WTC11 (cell line): Measurements from ENCODE around the gene RSKR. TPM values are rescaled to one million over a fixed set of nuclear protein-coding genes. Genes with fewer than 3 reads are reported as not detected.

Experiments
- ATAC-seq: fragments of 200-7000 bp; cut with Tn5 transposase; 2 replicates; pipeline ENCODE4 v1.10.0; 2021; ENCODE audit warnings: mild to moderate bottlenecking, moderate library complexity
- CTCF ChIA-PET: fragments of 300-600 bp; sonication (Branson Sonifier 250); formaldehyde crosslinking; loops from one replicate; lab custom pipeline; 2021; ENCODE audit warnings: antibody characterized with exemption; lab: Charles Lee
- POLR2A ChIA-PET: fragments of 350-600 bp; sonication (Branson Sonifier 250); formaldehyde crosslinking; loops from one replicate; lab custom pipeline; 2021; ENCODE audit warnings: antibody characterized with exemption; lab: Charles Lee
- DNase-seq: peaks from one replicate; pipeline ENCODE4 v3.0.0; 2021; ENCODE audit warnings: low spot score
- H3K27ac Mint-ChIP-seq: 2 replicates; pipeline ENCODE4 v1.8.0; 2021; ENCODE audit warnings: mixed read lengths
- H3K27me3 Mint-ChIP-seq: 2 replicates; pipeline ENCODE4 v1.8.0; 2021; ENCODE audit warnings: low read depth, mild to moderate bottlenecking, moderate library complexity, mixed read lengths
- H3K36me3 Mint-ChIP-seq: 2 replicates; pipeline ENCODE4 v1.8.0; 2021; ENCODE audit warnings: mixed read lengths
- H3K4me1 Mint-ChIP-seq: 2 replicates; pipeline ENCODE4 v1.8.0; 2022; ENCODE audit warnings: mixed read lengths
- H3K4me3 Mint-ChIP-seq: 2 replicates; pipeline ENCODE4 v1.8.0; 2021; ENCODE audit warnings: mild to moderate bottlenecking, moderate library complexity, mixed read lengths
- H3K9me3 Mint-ChIP-seq: 2 replicates; pipeline ENCODE4 v1.8.0; 2021; ENCODE audit warnings: mixed read lengths
- CREB1 ChIP-seq: sonication (generic); formaldehyde crosslinking; IDR thresholded peaks from 2 replicates; pipeline ENCODE4 v1.8.0; 2023; ENCODE audit warnings: mild to moderate bottlenecking, missing genetic modification reagents
- FOXK1 ChIP-seq: sonication (generic); formaldehyde crosslinking; IDR thresholded peaks from 2 replicates; pipeline ENCODE4 v1.8.0; 2022; ENCODE audit warnings: mild to moderate bottlenecking, moderate library complexity, missing genetic modification reagents
- GABPB1 ChIP-seq: sonication (generic); formaldehyde crosslinking; IDR thresholded peaks from 2 replicates; pipeline ENCODE4 v1.8.1; 2023; ENCODE audit warnings: mild to moderate bottlenecking, missing genetic modification reagents
- GRHL2 ChIP-seq: fragments of 250-450 bp; sonication (Bioruptor Pico); IDR thresholded peaks from 2 replicates; pipeline ENCODE4 v1.8.0; 2022; ENCODE audit warnings: mild to moderate bottlenecking, moderate library complexity; ENCODE audit not compliant: insufficient replicate concordance, severe bottlenecking
- IRF2 ChIP-seq: sonication (generic); formaldehyde crosslinking; IDR thresholded peaks from 2 replicates; pipeline ENCODE4 v1.8.0; 2022; ENCODE audit warnings: low read depth, missing genetic modification reagents, borderline replicate concordance
- NFATC4 ChIP-seq: fragments of 250-450 bp; sonication (Bioruptor Pico); IDR thresholded peaks from 2 replicates; pipeline ENCODE4 v1.9.0; 2021; ENCODE audit warnings: mild to moderate bottlenecking
- NR1H2 ChIP-seq: sonication (generic); formaldehyde crosslinking; IDR thresholded peaks from 2 replicates; pipeline ENCODE4 v1.9.0; 2021; ENCODE audit warnings: mild to moderate bottlenecking, moderate library complexity, missing genetic modification reagents
- RELA ChIP-seq: sonication (generic); formaldehyde crosslinking; IDR thresholded peaks from 2 replicates; pipeline ENCODE4 v1.8.1; 2022; ENCODE audit warnings: missing genetic modification reagents, mild to moderate bottlenecking, borderline replicate concordance
- RORB ChIP-seq: fragments of 250-450 bp; sonication (Bioruptor Pico); IDR thresholded peaks from 2 replicates; pipeline ENCODE4 v1.9.0; 2021; ENCODE audit warnings: mild to moderate bottlenecking
- SOX15 ChIP-seq: fragments of 250-450 bp; sonication (Bioruptor Pico); IDR thresholded peaks from 2 replicates; pipeline ENCODE4 v1.9.0; 2021; ENCODE audit warnings: mild to moderate bottlenecking
- SP1 ChIP-seq: sonication (generic); formaldehyde crosslinking; conservative IDR thresholded peaks from 2 replicates; pipeline ENCODE4 v1.8.1; 2022; ENCODE audit warnings: missing genetic modification reagents
- TEAD1 ChIP-seq: sonication (generic); formaldehyde crosslinking; IDR thresholded peaks from 2 replicates; pipeline ENCODE4 v1.8.0; 2022; ENCODE audit warnings: mild to moderate bottlenecking, missing genetic modification reagents
- TP53 ChIP-seq: sonication (generic); formaldehyde crosslinking; IDR thresholded peaks from 2 replicates; pipeline ENCODE4 v1.8.1; 2023; ENCODE audit warnings: mild to moderate bottlenecking, missing genetic modification reagents
- ZNF121 ChIP-seq: sonication (generic); formaldehyde crosslinking; IDR thresholded peaks from 2 replicates; pipeline ENCODE4 v1.8.0; 2023; ENCODE audit warnings: missing genetic modification reagents
- ZNF138 ChIP-seq: sonication (generic); formaldehyde crosslinking; conservative IDR thresholded peaks from 2 replicates; pipeline ENCODE4 v1.8.1; 2022; ENCODE audit warnings: mild to moderate bottlenecking, moderate library complexity, missing genetic modification reagents
- ZNF263 ChIP-seq: sonication (generic); formaldehyde crosslinking; IDR thresholded peaks from 2 replicates; pipeline ENCODE4 v1.8.1; 2022; ENCODE audit warnings: low read depth, mild to moderate bottlenecking, moderate library complexity, missing genetic modification reagents
- ZNF317 ChIP-seq: sonication (generic); formaldehyde crosslinking; IDR thresholded peaks from 2 replicates; pipeline ENCODE4 v1.8.1; 2023; ENCODE audit warnings: low read depth, mild to moderate bottlenecking, moderate library complexity, missing genetic modification reagents, borderline replicate concordance
- ZNF671 ChIP-seq: fragments of 250-450 bp; sonication (Bioruptor Pico); IDR thresholded peaks from 2 replicates; pipeline ENCODE4 v1.8.0; 2021; ENCODE audit warnings: mild to moderate bottlenecking
- total RNA-seq: library from RNA; stranded (reverse); gene quantifications from 3 replicates; pipeline ENCODE4 v1.2.3, GENCODE V29; 2021
- TF ChIP-seq, protein P1 (sequence below): sonication (generic); formaldehyde crosslinking; conservative IDR thresholded peaks from 2 replicates; pipeline ENCODE4 v1.8.1; 2023; ENCODE audit warnings: mild to moderate bottlenecking, low read depth, missing genetic modification reagents, moderate library complexity
- TF ChIP-seq, protein P2 (sequence below): sonication (generic); formaldehyde crosslinking; IDR thresholded peaks from 2 replicates; pipeline ENCODE4 v1.8.1; 2023; ENCODE audit warnings: mild to moderate bottlenecking, moderate library complexity, missing genetic modification reagents
- TF ChIP-seq, protein P3 (sequence below): sonication (generic); formaldehyde crosslinking; IDR thresholded peaks from 2 replicates; pipeline ENCODE4 v1.8.0; 2022; ENCODE audit warnings: missing genetic modification reagents
- TF ChIP-seq, protein P4 (sequence below): sonication (generic); formaldehyde crosslinking; IDR thresholded peaks from 2 replicates; pipeline ENCODE4 v1.8.1; 2022; ENCODE audit warnings: mild to moderate bottlenecking, moderate library complexity, missing genetic modification reagents
- TF ChIP-seq, protein P5 (sequence below): fragments of 250-450 bp; sonication (Bioruptor Pico); IDR thresholded peaks from 2 replicates; pipeline ENCODE4 v1.9.0; 2021; ENCODE audit warnings: moderate library complexity, mild to moderate bottlenecking, inconsistent platforms, borderline replicate concordance
- TF ChIP-seq, protein P6 (sequence below): sonication (generic); formaldehyde crosslinking; IDR thresholded peaks from 2 replicates; pipeline ENCODE4 v1.8.0; 2022; ENCODE audit warnings: mild to moderate bottlenecking, missing genetic modification reagents

Gene RSKR
- total RNA-seq, 1 experiment from 2014 or later, result 28.0 TPM

DNA sequence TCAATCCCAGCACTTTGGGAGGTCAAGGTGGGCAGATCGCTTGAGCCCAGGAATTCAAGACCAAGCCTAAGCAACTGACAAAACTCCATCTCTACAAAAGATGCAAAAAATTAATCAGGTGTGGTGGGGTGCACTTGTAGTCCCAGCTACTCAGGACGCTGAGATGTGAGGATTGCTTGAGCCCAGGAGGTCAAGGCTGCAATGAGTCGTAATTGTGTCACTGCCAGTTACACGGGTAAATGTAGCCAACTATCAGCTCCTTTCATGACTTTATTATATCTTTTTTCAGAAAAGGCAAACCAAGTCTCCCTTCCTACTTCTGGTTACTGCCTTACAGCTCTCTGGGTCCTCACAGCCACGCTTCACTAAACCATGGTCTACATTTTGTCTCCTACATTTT lies 43.8 kb upstream of the RSKR start:
- no peak overlapping the region for H3K4me3 Mint-ChIP-seq

DNA sequence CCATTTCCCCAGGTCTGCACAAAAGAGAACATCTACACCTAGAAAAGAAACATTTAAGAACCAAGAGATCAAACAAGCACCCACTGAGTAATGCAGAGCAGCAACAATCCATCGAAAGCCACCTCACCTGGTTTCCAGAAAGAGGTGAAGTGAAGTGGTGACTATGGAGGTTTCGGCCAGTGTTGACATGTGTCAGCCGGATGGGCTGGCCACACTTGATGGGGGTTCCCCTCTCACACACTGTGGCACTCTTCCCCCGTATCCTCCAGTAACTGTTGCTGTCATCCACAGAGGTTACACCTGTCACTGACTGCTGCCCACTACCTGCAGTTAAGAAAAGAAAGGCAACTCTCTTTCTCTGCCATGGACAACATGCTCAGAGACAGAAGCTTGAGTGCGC lies 41.2 kb upstream of the RSKR start:
- ChIA-PET POLR2A (no interaction called here), CTCF (interaction anchor here (1.2 kb wide), 1 partner anchor 95 kb away, joined by 3 read pairs; no protein-coding TSS in a partner anchor)
- 0 out of 2 replicates have a peak, but pooled peaks cover 3% of the 10 kb centered on the region for H3K27me3 Mint-ChIP-seq

More for the DNA sequence above, 43.8 kb upstream of the RSKR start:
- DNase-seq, result no peak
- ChIA-PET CTCF (no interaction called here), POLR2A (no interaction called here)
- TF ChIP-seq, protein P1, sequence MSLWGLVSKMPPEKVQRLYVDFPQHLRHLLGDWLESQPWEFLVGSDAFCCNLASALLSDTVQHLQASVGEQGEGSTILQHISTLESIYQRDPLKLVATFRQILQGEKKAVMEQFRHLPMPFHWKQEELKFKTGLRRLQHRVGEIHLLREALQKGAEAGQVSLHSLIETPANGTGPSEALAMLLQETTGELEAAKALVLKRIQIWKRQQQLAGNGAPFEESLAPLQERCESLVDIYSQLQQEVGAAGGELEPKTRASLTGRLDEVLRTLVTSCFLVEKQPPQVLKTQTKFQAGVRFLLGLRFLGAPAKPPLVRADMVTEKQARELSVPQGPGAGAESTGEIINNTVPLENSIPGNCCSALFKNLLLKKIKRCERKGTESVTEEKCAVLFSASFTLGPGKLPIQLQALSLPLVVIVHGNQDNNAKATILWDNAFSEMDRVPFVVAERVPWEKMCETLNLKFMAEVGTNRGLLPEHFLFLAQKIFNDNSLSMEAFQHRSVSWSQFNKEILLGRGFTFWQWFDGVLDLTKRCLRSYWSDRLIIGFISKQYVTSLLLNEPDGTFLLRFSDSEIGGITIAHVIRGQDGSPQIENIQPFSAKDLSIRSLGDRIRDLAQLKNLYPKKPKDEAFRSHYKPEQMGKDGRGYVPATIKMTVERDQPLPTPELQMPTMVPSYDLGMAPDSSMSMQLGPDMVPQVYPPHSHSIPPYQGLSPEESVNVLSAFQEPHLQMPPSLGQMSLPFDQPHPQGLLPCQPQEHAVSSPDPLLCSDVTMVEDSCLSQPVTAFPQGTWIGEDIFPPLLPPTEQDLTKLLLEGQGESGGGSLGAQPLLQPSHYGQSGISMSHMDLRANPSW (CRISPR knock-in tag), result no peak
- TF ChIP-seq GABPB1 (CRISPR knock-in tag) (no peak), ZNF138 (CRISPR knock-in tag) (no peak)
- Mint-ChIP-seq H3K27ac (no peak overlapping the region), H3K27me3 (0 out of 2 replicates have a peak, but pooled peaks cover 3% of the 10 kb centered on the region), H3K36me3 (peaks cover 35% of the 10 kb centered on the region), H3K9me3 (peaks cover 21% of the 10 kb centered on the region), H3K4me1 (peaks cover 8% of the 10 kb centered on the region)
- ATAC-seq, result no peak

DNA sequence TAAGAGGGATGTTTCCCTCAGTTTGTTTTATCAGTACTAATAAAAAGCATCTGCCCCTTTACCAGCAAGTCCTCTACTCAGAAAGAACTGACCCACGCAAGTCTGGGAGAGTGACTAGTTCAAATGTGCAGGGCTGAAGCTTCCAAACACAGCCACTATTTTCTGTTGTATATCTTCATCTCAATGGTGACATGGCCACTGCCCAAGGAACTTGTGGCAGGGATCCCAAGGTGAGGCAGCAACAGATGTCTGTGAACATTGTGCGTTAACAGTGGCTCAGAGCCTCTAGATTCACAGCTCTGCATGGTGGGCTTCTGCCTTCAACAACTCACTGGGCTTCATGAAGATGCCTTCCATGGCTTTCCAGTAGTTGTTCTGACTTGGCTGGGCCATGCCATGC lies 34.7 kb upstream of the RSKR start:
- ATAC-seq, result no peak
- TF ChIP-seq, protein P2, sequence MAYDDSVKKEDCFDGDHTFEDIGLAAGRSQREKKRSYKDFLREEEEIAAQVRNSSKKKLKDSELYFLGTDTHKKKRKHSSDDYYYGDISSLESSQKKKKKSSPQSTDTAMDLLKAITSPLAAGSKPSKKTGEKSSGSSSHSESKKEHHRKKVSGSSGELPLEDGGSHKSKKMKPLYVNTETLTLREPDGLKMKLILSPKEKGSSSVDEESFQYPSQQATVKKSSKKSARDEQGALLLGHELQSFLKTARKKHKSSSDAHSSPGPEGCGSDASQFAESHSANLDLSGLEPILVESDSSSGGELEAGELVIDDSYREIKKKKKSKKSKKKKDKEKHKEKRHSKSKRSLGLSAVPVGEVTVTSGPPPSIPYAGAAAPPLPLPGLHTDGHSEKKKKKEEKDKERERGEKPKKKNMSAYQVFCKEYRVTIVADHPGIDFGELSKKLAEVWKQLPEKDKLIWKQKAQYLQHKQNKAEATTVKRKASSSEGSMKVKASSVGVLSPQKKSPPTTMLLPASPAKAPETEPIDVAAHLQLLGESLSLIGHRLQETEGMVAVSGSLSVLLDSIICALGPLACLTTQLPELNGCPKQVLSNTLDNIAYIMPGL (CRISPR knock-in tag), result no peak
- no peak for TF ChIP-seq FOXK1 (CRISPR knock-in tag)
- TF ChIP-seq ZNF671, result no peak
- TF ChIP-seq TEAD1 (CRISPR knock-in tag), result no peak
- TF ChIP-seq, protein P3, sequence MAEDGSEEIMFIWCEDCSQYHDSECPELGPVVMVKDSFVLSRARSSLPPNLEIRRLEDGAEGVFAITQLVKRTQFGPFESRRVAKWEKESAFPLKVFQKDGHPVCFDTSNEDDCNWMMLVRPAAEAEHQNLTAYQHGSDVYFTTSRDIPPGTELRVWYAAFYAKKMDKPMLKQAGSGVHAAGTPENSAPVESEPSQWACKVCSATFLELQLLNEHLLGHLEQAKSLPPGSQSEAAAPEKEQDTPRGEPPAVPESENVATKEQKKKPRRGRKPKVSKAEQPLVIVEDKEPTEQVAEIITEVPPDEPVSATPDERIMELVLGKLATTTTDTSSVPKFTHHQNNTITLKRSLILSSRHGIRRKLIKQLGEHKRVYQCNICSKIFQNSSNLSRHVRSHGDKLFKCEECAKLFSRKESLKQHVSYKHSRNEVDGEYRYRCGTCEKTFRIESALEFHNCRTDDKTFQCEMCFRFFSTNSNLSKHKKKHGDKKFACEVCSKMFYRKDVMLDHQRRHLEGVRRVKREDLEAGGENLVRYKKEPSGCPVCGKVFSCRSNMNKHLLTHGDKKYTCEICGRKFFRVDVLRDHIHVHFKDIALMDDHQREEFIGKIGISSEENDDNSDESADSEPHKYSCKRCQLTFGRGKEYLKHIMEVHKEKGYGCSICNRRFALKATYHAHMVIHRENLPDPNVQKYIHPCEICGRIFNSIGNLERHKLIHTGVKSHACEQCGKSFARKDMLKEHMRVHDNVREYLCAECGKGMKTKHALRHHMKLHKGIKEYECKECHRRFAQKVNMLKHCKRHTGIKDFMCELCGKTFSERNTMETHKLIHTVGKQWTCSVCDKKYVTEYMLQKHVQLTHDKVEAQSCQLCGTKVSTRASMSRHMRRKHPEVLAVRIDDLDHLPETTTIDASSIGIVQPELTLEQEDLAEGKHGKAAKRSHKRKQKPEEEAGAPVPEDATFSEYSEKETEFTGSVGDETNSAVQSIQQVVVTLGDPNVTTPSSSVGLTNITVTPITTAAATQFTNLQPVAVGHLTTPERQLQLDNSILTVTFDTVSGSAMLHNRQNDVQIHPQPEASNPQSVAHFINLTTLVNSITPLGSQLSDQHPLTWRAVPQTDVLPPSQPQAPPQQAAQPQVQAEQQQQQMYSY (CRISPR knock-in tag), result no peak
- TF ChIP-seq IRF2, result no peak
- TF ChIP-seq, all 79 proteins: peak for 0
- no peaks in the 10 kb centered on the region for H3K9me3 Mint-ChIP-seq
- CTCF ChIA-PET, result no interaction called here
- no peak for DNase-seq
- peaks cover 19% of the 10 kb centered on the region for H3K4me1 Mint-ChIP-seq
- POLR2A ChIA-PET, result no interaction called here
- H3K36me3 Mint-ChIP-seq, result peaks cover 18% of the 10 kb centered on the region
- H3K27me3 Mint-ChIP-seq, result no peaks in the 10 kb centered on the region
- H3K4me3 Mint-ChIP-seq, result no peak overlapping the region
- H3K27ac Mint-ChIP-seq, result no peak overlapping the region

More for the DNA sequence above, 41.2 kb upstream of the RSKR start:
- no peak for DNase-seq
- H3K36me3 Mint-ChIP-seq, result peaks cover 30% of the 10 kb centered on the region
- TF ChIP-seq NR1H2 (no peak), CREB1 (CRISPR knock-in tag) (no peak), RORB (CRISPR knock-in tag) (no peak), RELA (CRISPR knock-in tag) (no peak), ZNF121 (no peak), TP53 (no peak), ZNF263 (CRISPR knock-in tag) (no peak), GRHL2 (CRISPR knock-in tag) (no peak), SOX15 (CRISPR knock-in tag) (no peak), ZNF317 (CRISPR knock-in tag) (no peak), SP1 (CRISPR knock-in tag) (no peak), NFATC4 (no peak)
- TF ChIP-seq, protein P4, sequence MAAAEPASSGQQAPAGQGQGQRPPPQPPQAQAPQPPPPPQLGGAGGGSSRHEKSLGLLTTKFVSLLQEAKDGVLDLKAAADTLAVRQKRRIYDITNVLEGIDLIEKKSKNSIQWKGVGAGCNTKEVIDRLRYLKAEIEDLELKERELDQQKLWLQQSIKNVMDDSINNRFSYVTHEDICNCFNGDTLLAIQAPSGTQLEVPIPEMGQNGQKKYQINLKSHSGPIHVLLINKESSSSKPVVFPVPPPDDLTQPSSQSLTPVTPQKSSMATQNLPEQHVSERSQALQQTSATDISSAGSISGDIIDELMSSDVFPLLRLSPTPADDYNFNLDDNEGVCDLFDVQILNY, result no peak
- TF ChIP-seq, protein P1 (CRISPR knock-in tag), result no peak
- TF ChIP-seq, protein P5, sequence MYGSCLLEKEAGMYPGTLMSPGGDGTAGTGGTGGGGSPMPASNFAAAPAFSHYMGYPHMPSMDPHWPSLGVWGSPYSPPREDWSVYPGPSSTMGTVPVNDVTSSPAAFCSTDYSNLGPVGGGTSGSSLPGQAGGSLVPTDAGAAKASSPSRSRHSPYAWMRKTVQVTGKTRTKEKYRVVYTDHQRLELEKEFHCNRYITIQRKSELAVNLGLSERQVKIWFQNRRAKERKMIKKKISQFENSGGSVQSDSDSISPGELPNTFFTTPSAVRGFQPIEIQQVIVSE (CRISPR knock-in tag), result no peak
- TF ChIP-seq, protein P6, sequence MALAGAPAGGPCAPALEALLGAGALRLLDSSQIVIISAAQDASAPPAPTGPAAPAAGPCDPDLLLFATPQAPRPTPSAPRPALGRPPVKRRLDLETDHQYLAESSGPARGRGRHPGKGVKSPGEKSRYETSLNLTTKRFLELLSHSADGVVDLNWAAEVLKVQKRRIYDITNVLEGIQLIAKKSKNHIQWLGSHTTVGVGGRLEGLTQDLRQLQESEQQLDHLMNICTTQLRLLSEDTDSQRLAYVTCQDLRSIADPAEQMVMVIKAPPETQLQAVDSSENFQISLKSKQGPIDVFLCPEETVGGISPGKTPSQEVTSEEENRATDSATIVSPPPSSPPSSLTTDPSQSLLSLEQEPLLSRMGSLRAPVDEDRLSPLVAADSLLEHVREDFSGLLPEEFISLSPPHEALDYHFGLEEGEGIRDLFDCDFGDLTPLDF, result no peak
- TF ChIP-seq, all 79 proteins: peak for 0
- H3K4me1 Mint-ChIP-seq, result no peaks in the 10 kb centered on the region
- H3K9me3 Mint-ChIP-seq, result peaks cover 10% of the 10 kb centered on the region
- no peak for ATAC-seq
- no peak overlapping the region for H3K27ac Mint-ChIP-seq
- no peak overlapping the region for H3K4me3 Mint-ChIP-seq
